Measurements from ENCODE around the gene ELAVL2.

ELAVL2 gene

DNA sequence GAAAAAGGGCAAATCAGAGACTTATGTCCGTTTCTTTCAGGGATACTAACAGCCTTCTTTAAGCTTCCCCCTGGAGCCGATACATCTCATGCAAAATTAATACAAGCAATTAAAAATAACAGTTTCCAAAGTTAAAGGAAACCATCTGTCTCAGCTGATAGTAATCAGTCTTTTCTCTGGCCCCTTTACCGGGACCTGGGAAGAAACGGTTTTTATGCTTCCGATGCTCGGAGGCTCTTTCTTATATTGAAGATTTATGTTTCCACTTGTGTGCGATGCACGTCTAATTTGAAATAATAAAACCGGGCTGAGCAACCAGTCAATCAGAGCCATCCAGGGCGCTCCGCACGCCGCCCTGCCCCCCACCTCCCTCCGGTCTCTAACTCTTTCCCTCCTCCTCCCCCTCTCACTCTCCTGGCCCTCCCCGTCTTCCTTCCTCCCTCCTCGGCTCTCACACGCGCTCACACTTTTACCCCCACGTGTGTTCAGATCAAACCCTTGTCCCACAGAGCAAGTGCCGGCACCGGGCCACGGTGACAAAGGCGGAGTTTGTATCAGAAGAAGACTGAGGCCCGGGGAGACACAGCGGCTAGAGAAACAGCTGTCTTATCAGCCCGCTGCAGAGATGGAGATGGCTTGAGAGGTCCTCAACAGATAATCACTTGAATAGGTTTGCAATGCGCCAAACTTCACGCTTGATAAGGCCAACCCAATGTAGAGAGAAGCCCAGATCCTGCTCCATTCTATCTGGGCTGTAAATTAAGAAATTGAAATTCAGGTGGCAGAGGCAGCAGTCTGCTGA, 5.1 kb upstream of the ELAVL2 start:
- no peaks in the 10 kb centered on the region for H3K36me3 ChIP-seq (replicated peaks; ENCODE audit: insufficient read depth, low read length)
- no peaks in the 10 kb centered on the region for H3F3A ChIP-seq (ENCODE audit: insufficient read depth, low read length)
- no peaks in the 10 kb centered on the region for H3K27me3 ChIP-seq (replicated peaks; ENCODE audit: insufficient read depth, low read length)
- H3K9me2 ChIP-seq (replicated peaks; ENCODE audit: insufficient read depth, low read length) = no peaks in the 10 kb centered on the region
- TF ChIP-seq EZH2 (optimal IDR thresholded peaks at IDR 0.05; ENCODE audit: low read depth, low read length) = no peak
- no peak for TF ChIP-seq EZH2phosphoT487 (IDR thresholded peaks at IDR 0.05; ENCODE audit: low read length)
- TF ChIP-seq, protein P1, sequence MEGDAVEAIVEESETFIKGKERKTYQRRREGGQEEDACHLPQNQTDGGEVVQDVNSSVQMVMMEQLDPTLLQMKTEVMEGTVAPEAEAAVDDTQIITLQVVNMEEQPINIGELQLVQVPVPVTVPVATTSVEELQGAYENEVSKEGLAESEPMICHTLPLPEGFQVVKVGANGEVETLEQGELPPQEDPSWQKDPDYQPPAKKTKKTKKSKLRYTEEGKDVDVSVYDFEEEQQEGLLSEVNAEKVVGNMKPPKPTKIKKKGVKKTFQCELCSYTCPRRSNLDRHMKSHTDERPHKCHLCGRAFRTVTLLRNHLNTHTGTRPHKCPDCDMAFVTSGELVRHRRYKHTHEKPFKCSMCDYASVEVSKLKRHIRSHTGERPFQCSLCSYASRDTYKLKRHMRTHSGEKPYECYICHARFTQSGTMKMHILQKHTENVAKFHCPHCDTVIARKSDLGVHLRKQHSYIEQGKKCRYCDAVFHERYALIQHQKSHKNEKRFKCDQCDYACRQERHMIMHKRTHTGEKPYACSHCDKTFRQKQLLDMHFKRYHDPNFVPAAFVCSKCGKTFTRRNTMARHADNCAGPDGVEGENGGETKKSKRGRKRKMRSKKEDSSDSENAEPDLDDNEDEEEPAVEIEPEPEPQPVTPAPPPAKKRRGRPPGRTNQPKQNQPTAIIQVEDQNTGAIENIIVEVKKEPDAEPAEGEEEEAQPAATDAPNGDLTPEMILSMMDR (IDR thresholded peaks at IDR 0.05; ENCODE audit: low read length) = no peak
- no peaks in the 10 kb centered on the region for H4K20me1 ChIP-seq (ENCODE audit: insufficient read depth, low read length)
- no peak overlapping the region for H3K27ac ChIP-seq (ENCODE audit: low read length)
- no peaks in the 10 kb centered on the region for H3K9me3 ChIP-seq (replicated peaks; ENCODE audit: insufficient read depth, low read length)
- H2AFZ ChIP-seq (ENCODE audit: low read length) = no peak overlapping the region
- no peak overlapping the region for H3K9ac ChIP-seq (ENCODE audit: low read length)
- no peak overlapping the region for H3K4me3 ChIP-seq (ENCODE audit: low read length)
- no peak for DNase-seq
- no peak overlapping the region for H3K4me2 ChIP-seq (ENCODE audit: low read depth, low read length)
- H3K4me1 ChIP-seq (ENCODE audit: low read length) = no peaks in the 10 kb centered on the region
- no peaks in the 10 kb centered on the region for H3K79me2 ChIP-seq (ENCODE audit: low read length)

DNA sequence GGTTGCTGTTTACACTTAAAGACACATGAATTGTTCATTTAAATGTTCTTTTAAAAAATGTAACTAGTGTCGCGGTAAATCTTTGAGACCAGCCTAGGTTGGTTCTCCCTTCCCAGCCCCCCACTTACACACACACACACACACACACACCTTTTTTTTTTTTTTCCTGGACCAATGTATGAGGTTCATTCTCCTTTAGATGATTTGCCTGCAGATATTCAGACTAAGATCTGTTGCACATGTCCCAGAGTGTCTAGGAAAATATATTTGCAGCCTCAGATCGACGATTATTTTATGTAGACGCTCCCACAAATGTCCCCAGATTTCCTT, 4.4 kb upstream of the ELAVL2 start:
- Histone ChIP-seq H4K20me1 (ENCODE audit: insufficient read depth, low read length) (no peaks in the 10 kb centered on the region), H3K4me2 (ENCODE audit: low read depth, low read length) (no peak overlapping the region), H3K36me3 (replicated peaks; ENCODE audit: insufficient read depth, low read length) (no peaks in the 10 kb centered on the region), H2AFZ (ENCODE audit: low read length) (no peak overlapping the region), H3K4me1 (ENCODE audit: low read length) (no peaks in the 10 kb centered on the region), H3K4me3 (ENCODE audit: low read length) (no peak overlapping the region), H3K79me2 (ENCODE audit: low read length) (no peaks in the 10 kb centered on the region), H3K27me3 (replicated peaks; ENCODE audit: insufficient read depth, low read length) (no peaks in the 10 kb centered on the region), H3K9me2 (replicated peaks; ENCODE audit: insufficient read depth, low read length) (no peaks in the 10 kb centered on the region), H3K9me3 (replicated peaks; ENCODE audit: insufficient read depth, low read length) (no peaks in the 10 kb centered on the region), H3F3A (ENCODE audit: insufficient read depth, low read length) (no peaks in the 10 kb centered on the region), H3K9ac (ENCODE audit: low read length) (no peak overlapping the region), H3K27ac (ENCODE audit: low read length) (no peak overlapping the region)
- DNase-seq = no peak
- TF ChIP-seq, protein P1 (IDR thresholded peaks at IDR 0.05; ENCODE audit: low read length) = no peak
- TF ChIP-seq EZH2phosphoT487 (IDR thresholded peaks at IDR 0.05; ENCODE audit: low read length) (no peak), EZH2 (optimal IDR thresholded peaks at IDR 0.05; ENCODE audit: low read depth, low read length) (no peak)

DNA sequence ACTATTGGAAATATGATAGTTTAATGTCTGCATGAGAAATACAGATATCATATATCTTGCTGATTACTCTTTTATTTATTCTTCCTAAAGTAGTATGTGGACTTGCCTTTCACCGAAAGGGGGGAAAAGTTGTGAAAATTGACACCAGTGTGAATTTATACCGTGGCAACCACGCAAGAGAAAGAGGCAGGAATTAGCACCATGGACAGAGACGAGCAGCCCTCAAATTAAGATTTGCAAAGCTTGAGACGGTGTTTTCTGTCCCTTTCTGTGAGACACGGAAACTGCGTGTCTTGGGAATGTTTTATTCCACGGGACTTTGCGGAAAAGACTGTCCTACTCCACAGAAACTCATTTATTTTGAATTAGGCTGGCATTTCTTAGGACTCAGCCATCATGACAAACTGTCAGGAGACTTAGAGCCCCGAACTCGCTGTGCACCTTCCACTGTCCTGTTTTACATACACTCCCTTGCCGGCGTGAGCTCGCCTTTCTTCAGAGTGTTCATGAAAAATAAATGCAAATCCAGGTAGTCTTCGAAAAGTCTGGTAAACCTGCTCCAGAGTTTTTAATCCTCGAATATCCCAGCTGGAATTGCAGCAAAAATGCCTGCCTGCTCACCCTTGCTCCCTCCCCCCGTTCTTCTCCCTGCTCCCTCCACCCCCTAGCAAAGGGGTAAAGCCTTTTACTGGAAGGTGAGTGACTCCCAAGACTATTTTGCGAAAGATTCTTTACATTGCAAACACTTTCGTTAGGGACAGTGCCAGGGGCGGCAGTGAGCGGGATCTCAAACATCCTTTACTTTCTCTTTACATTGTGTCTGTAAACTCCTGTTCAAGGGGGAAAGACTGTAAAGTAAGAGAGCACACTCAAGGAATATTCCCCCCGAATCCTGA, 3.8 kb upstream of the ELAVL2 start:
- Histone ChIP-seq H3K9ac (ENCODE audit: low read length) (no peak overlapping the region), H3K4me3 (ENCODE audit: low read length) (no peak overlapping the region)

More for the DNA sequence above, 3.8 kb upstream of the ELAVL2 start:
- no peaks in the 10 kb centered on the region for H3K36me3 ChIP-seq (replicated peaks; ENCODE audit: insufficient read depth, low read length)
- no peaks in the 10 kb centered on the region for H3K79me2 ChIP-seq (ENCODE audit: low read length)
- no peaks in the 10 kb centered on the region for H4K20me1 ChIP-seq (ENCODE audit: insufficient read depth, low read length)
- no peak for DNase-seq
- H3K27ac ChIP-seq (ENCODE audit: low read length) = no peak overlapping the region
- H3K27me3 ChIP-seq (replicated peaks; ENCODE audit: insufficient read depth, low read length) = no peaks in the 10 kb centered on the region
- TF ChIP-seq EZH2 (optimal IDR thresholded peaks at IDR 0.05; ENCODE audit: low read depth, low read length) (no peak), EZH2phosphoT487 (IDR thresholded peaks at IDR 0.05; ENCODE audit: low read length) (no peak)
- TF ChIP-seq, protein P1 (IDR thresholded peaks at IDR 0.05; ENCODE audit: low read length) = no peak
- H3K4me2 ChIP-seq (ENCODE audit: low read depth, low read length) = no peak overlapping the region
- no peak overlapping the region for H2AFZ ChIP-seq (ENCODE audit: low read length)
- H3K9me2 ChIP-seq (replicated peaks; ENCODE audit: insufficient read depth, low read length) = no peaks in the 10 kb centered on the region
- H3K9me3 ChIP-seq (replicated peaks; ENCODE audit: insufficient read depth, low read length) = no peaks in the 10 kb centered on the region
- H3F3A ChIP-seq (ENCODE audit: insufficient read depth, low read length) = no peaks in the 10 kb centered on the region
- no peaks in the 10 kb centered on the region for H3K4me1 ChIP-seq (ENCODE audit: low read length)
